ENCODE data around the gene TOB1.

DNA sequence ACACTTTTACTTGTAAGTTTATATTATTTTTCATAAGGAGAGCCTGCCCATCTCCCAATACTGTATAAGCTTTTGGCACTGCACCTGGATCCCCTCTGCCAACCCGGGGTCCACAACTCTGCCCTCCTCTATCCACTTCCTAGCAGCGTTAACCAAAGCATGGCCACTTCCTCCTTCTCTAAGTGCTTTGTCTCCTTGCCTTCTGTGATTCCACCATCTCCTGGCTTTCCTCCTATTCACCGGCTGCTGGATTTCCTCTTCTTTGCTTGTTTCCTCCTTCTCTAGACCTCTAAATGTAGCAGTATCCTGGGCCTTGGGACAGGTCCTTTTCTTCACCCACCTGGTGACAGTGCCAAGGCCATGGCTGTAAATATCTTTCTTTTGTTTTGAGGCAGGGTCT is 50.8 kb downstream of the TOB1 start:
- TF ChIP-seq POLR2A (IDR thresholded peaks at IDR 0.05; ENCODE audit: low read depth, low read length) (no peak), TAF1 (IDR thresholded peaks at IDR 0.05; ENCODE audit: borderline replicate concordance, low read depth, low read length) (no peak), POLR2AphosphoS5 (IDR thresholded peaks at IDR 0.05; ENCODE audit: low read depth, low read length) (no peak)

All from GM12892 (cell line).